ENCODE measurements around the gene IGF1. TPM values are rescaled to one million over a fixed set of nuclear protein-coding genes. Genes with fewer than 3 reads are reported as not detected.

Gene IGF1
- total and polyA plus RNA-seq, 8 donors = 0.89 to 14.5 (median 10.2) TPM

DNA sequence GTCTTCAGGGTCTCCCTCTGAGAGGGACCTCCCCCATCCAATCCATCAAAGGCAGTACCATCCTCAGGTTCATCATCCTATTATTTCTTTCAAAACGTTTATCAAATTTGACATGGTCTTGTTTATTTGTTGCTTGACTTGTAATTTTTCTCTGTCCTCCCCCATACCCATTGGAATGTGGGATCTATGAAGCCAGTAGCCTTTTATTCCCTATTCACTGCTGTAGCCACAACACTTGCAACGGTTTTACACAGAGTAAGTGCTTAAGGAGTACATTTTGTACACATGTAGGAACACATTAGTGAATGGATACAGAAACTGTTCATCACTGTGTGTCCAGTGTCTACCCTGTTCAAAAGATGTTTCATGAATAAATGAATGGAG lies 41.5 kb downstream of the IGF1 start:
- H3K4me1 ChIP-seq = no peaks in the 10 kb centered on the region
- no peak overlapping the region for H3K27ac ChIP-seq
- intact Hi-C loops (cut with DNase I; ENCODE audit: low total_unique reads) = no loop called here
- DNase-seq = no peak
- TF ChIP-seq POLR2AphosphoS5 (IDR thresholded peaks at IDR 0.05) (no peak), POLR2A (IDR thresholded peaks at IDR 0.05) (no peak), EP300 (IDR thresholded peaks at IDR 0.05) (no peak)
- TF ChIP-seq, protein P1, sequence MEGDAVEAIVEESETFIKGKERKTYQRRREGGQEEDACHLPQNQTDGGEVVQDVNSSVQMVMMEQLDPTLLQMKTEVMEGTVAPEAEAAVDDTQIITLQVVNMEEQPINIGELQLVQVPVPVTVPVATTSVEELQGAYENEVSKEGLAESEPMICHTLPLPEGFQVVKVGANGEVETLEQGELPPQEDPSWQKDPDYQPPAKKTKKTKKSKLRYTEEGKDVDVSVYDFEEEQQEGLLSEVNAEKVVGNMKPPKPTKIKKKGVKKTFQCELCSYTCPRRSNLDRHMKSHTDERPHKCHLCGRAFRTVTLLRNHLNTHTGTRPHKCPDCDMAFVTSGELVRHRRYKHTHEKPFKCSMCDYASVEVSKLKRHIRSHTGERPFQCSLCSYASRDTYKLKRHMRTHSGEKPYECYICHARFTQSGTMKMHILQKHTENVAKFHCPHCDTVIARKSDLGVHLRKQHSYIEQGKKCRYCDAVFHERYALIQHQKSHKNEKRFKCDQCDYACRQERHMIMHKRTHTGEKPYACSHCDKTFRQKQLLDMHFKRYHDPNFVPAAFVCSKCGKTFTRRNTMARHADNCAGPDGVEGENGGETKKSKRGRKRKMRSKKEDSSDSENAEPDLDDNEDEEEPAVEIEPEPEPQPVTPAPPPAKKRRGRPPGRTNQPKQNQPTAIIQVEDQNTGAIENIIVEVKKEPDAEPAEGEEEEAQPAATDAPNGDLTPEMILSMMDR (IDR thresholded peaks at IDR 0.05) = no peak
- H3K36me3 ChIP-seq = no peaks in the 10 kb centered on the region
- WGBS, 5 donors = 47 to 74% (median 59%) methylated on average over 2 of the region's 2 CpGs
- no peaks in the 10 kb centered on the region for H3K27me3 ChIP-seq
- no peak overlapping the region for H3K4me3 ChIP-seq
- no peaks in the 10 kb centered on the region for H3K9me3 ChIP-seq

DNA sequence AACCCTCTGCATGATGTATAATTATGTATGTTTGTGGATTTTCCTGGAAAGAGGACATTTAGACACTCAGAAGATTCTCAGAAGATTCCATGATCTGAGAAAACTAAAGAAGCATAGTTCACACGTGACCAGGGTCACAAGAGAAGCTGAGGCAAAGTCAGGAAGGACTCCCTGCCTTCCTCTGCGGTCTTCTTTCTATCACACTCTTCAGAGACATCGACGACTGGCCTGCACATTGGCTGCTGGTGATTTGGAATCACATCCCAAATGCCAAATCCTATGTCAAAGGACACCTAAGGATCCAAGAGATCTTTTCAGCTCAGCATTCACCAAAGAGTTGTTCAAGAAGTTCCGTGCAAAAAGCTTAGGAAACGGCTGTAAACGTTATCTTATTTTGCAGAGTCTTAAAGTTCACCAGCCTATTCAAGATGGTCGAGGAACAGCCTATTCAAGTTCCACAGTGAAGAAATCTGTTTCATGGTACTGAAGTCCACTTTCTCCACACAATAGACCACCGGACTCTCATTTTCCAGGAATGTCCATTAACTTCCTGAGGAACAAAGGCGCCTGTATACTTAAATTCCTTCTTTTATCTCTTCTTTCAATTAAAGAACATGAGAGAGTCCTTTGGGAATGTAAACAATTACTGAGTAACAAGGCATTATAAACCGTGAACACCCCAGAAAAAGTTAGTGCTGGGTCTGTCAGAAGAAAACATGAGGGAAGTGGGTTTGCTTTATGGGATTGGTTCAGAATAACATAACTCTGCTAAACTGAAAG lies 42.1 kb downstream of the IGF1 start:
- no peak for TF ChIP-seq EP300 (IDR thresholded peaks at IDR 0.05)
- no peak for TF ChIP-seq POLR2A (IDR thresholded peaks at IDR 0.05)
- TF ChIP-seq, protein P1 (IDR thresholded peaks at IDR 0.05) = no peak
- no peak for TF ChIP-seq POLR2AphosphoS5 (IDR thresholded peaks at IDR 0.05)
- intact Hi-C loops (cut with DNase I; ENCODE audit: low total_unique reads) = no loop called here
- no peaks in the 10 kb centered on the region for H3K27me3 ChIP-seq
- H3K9me3 ChIP-seq = no peaks in the 10 kb centered on the region
- no peak overlapping the region for H3K27ac ChIP-seq
- no peaks in the 10 kb centered on the region for H3K4me1 ChIP-seq
- DNase-seq = no peak
- no peak overlapping the region for H3K4me3 ChIP-seq
- H3K36me3 ChIP-seq = no peaks in the 10 kb centered on the region
- 57 to 70% (median 62%) methylated on average over 11 of the region's 11 CpGs for WGBS, 5 donors

DNA sequence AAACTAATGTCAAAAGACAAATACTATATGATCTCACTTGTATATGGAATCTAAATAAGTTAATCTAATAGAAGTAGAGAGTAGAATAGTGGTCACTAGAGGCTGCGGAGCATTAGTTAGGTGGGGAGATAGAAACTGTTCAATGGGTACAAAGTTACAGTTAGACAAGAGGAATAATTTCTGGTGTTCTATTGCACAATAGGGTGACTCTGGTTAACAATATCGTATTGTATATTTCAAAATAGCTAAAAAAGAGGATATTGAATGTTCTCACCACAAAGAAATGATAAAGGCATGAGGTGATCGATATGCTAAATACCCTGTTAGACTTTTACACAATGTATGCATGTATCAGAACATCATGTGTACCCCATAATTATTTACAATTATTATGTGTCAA lies 42.9 kb downstream of the IGF1 start:
- H3K9me3 ChIP-seq = no peaks in the 10 kb centered on the region
- no peaks in the 10 kb centered on the region for H3K27me3 ChIP-seq
- no peaks in the 10 kb centered on the region for H3K36me3 ChIP-seq
- no peak overlapping the region for H3K4me3 ChIP-seq
- no peaks in the 10 kb centered on the region for H3K4me1 ChIP-seq
- no peak for DNase-seq
- no peak for TF ChIP-seq EP300 (IDR thresholded peaks at IDR 0.05)
- TF ChIP-seq, protein P1 (IDR thresholded peaks at IDR 0.05) = no peak
- no peak for TF ChIP-seq POLR2AphosphoS5 (IDR thresholded peaks at IDR 0.05)
- intact Hi-C loops (cut with DNase I; ENCODE audit: low total_unique reads) = no loop called here
- WGBS, 5 donors = 79 to 94% (median 90%) methylated on average over 3 of the region's 3 CpGs
- H3K27ac ChIP-seq = no peak overlapping the region

DNA sequence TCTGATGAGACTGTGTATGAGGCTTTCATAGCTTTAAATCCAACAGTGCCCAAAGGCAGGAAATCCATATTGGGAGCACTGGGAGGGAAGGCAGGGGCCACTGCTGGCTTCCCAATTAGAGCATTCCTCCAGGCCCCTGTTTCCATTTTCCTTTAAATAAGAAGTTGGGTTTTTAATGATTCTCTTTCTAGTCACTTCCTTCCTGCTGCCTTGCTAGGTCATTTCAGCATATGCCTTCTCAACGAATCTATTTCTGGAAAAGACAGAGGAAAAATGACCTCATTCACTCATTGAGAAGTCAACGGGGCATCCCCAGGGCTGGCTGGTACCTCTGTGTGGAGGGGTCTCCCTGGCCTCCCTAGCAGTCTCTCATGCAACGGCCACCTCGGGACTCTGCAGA lies 43.5 kb downstream of the IGF1 start:
- Histone ChIP-seq H3K4me3 (no peak overlapping the region), H3K36me3 (no peaks in the 10 kb centered on the region), H3K27ac (no peak overlapping the region), H3K4me1 (no peaks in the 10 kb centered on the region), H3K9me3 (no peaks in the 10 kb centered on the region), H3K27me3 (no peaks in the 10 kb centered on the region)
- intact Hi-C loops (cut with DNase I; ENCODE audit: low total_unique reads) = no loop called here
- no peak for TF ChIP-seq POLR2A (IDR thresholded peaks at IDR 0.05)
- TF ChIP-seq, protein P1 (IDR thresholded peaks at IDR 0.05) = no peak
- TF ChIP-seq POLR2AphosphoS5 (IDR thresholded peaks at IDR 0.05) = no peak
- no peak for TF ChIP-seq EP300 (IDR thresholded peaks at IDR 0.05)
- no peak for DNase-seq
- WGBS, 5 donors = 65 to 80% (median 68%) methylated on average over 4 of the region's 4 CpGs
